ENCODE results near the gene INPP5A.

Gene INPP5A

GRCh38 chr10:132549371-132549770 lies 11.8 kb downstream of the INPP5A start:
- no peak for TF ChIP-seq EGR1 (IDR thresholded peaks at IDR 0.05)
- TF ChIP-seq MAX (IDR thresholded peaks at IDR 0.05): no peak
- no peak for TF ChIP-seq NFIC (IDR thresholded peaks at IDR 0.05)
- TF ChIP-seq ZBTB7A (IDR thresholded peaks at IDR 0.05; ENCODE audit: low read depth): no peak
- no peak for TF ChIP-seq CEBPB (IDR thresholded peaks at IDR 0.05)
- TF ChIP-seq REST (IDR thresholded peaks at IDR 0.05; ENCODE audit: low read depth): no peak
- TF ChIP-seq FOXM1 (IDR thresholded peaks at IDR 0.05; ENCODE audit: borderline replicate concordance, low read depth): no peak
- TF ChIP-seq RAD21 (IDR thresholded peaks at IDR 0.05; ENCODE audit: low read depth): no peak
- TF ChIP-seq EP300 (IDR thresholded peaks at IDR 0.05; ENCODE audit: borderline replicate concordance): no peak
- TF ChIP-seq TCF12 (IDR thresholded peaks at IDR 0.05; ENCODE audit: low read depth): no peak
- no peak for TF ChIP-seq CREB1 (IDR thresholded peaks at IDR 0.05; ENCODE audit: low read depth)

- TF ChIP-seq EGR1 (IDR thresholded peaks at IDR 0.05) (no peak), EP300 (IDR thresholded peaks at IDR 0.05; ENCODE audit: borderline replicate concordance) (no peak), TAF1 (IDR thresholded peaks at IDR 0.05; ENCODE audit: low read depth) (no peak), ZBTB7A (IDR thresholded peaks at IDR 0.05; ENCODE audit: low read depth) (no peak), TCF12 (IDR thresholded peaks at IDR 0.05; ENCODE audit: low read depth) (no peak), CREB1 (IDR thresholded peaks at IDR 0.05; ENCODE audit: low read depth) (no peak), NFIC (IDR thresholded peaks at IDR 0.05) (no peak), MAX (IDR thresholded peaks at IDR 0.05) (no peak), YY1 (IDR thresholded peaks at IDR 0.05; ENCODE audit: low read depth) (no peak), REST (IDR thresholded peaks at IDR 0.05; ENCODE audit: low read depth) (no peak), FOXM1 (IDR thresholded peaks at IDR 0.05; ENCODE audit: borderline replicate concordance, low read depth) (no peak), TEAD4 (IDR thresholded peaks at IDR 0.05) (no peak)
These were observed 12.9 kb downstream of the INPP5A start for GRCh38 chr10:132550366-132551092.

GRCh38 chr10:132551093-132551807 lies 13.7 kb downstream of the INPP5A start:
- TF ChIP-seq USF1 (IDR thresholded peaks at IDR 0.05): no peak

- TF ChIP-seq EGR1 (IDR thresholded peaks at IDR 0.05) (no peak), NFIC (IDR thresholded peaks at IDR 0.05) (no peak), RAD21 (IDR thresholded peaks at IDR 0.05; ENCODE audit: low read depth) (no peak), FOXM1 (IDR thresholded peaks at IDR 0.05; ENCODE audit: borderline replicate concordance, low read depth) (no peak), CEBPB (IDR thresholded peaks at IDR 0.05) (no peak)
These were observed 14.2 kb downstream of the INPP5A start for GRCh38 chr10:132551808-132552130.

GRCh38 chr10:132554053-132554990 lies 16.7 kb downstream of the INPP5A start:
- TF ChIP-seq MAX (IDR thresholded peaks at IDR 0.05) (no peak), CREB1 (IDR thresholded peaks at IDR 0.05; ENCODE audit: low read depth) (no peak), YY1 (IDR thresholded peaks at IDR 0.05; ENCODE audit: low read depth) (no peak)
